Natural killer cell (primary cell): ENCODE results near the gene CCND2. TPM values are rescaled to one million over a fixed set of nuclear protein-coding genes. Genes with fewer than 3 reads are reported as not detected.
A peak's percentile ranks its signal among the peaks of the same experiment; 100 is the strongest.

ENCODE experiments used
- ATAC-seq, 3 donors: fragments of 150-1000 bp in 2 of 3; fragments of 200-7000 bp in 1 of 3; cut with Tn5 transposase; 1 replicate in 1 of 3; 2 replicates in 2 of 3; pipeline ENCODE4 v1.10.0; 2021; ENCODE audit warnings: mild to moderate bottlenecking in 2 of 3, moderate library complexity in 2 of 3
- DNase-seq, 2 donors: peaks; one replicate each; pipeline versions ENCODE4 v3.0.0 to v3.0.0-alpha.2; 2013 to 2021; ENCODE audit warnings: mixed read lengths in 1 of 2
- H3K27ac ChIP-seq: one replicate; pipeline ENCODE4 v1.5.1; 2013; ENCODE audit warnings: mild to moderate bottlenecking, low read length
- H3K27me3 ChIP-seq: one replicate; pipeline ENCODE4 v1.6.1; 2013; ENCODE audit warnings: low read length; ENCODE audit not compliant: control insufficient read depth, insufficient read depth
- H3K36me3 ChIP-seq: one replicate; pipeline ENCODE4 v1.6.1; 2013; ENCODE audit warnings: low read length; ENCODE audit not compliant: control insufficient read depth, insufficient read depth
- H3K4me1 ChIP-seq: one replicate; pipeline ENCODE4 v1.6.1; 2013; ENCODE audit warnings: low read length; ENCODE audit not compliant: control insufficient read depth, insufficient read depth
- H3K4me3 ChIP-seq: one replicate; pipeline ENCODE4 v1.5.1; 2013; ENCODE audit warnings: low read length
- H3K9me3 ChIP-seq: one replicate; pipeline ENCODE4 v1.6.1; 2013; ENCODE audit warnings: low read length; ENCODE audit not compliant: control insufficient read depth, insufficient read depth
- H3K27ac Mint-ChIP-seq, 2 donors: one replicate each; pipeline ENCODE4 v1.8.0; 2022; ENCODE audit warnings: mild to moderate bottlenecking in 2 of 2, mixed read lengths in 2 of 2, moderate library complexity in 1 of 2
- H3K27me3 Mint-ChIP-seq, 2 donors: one replicate each; pipeline ENCODE4 v1.8.0; 2022; ENCODE audit warnings: low read depth in 2 of 2, mixed read lengths in 2 of 2
- H3K36me3 Mint-ChIP-seq: one replicate; pipeline ENCODE4 v1.8.0; 2022; ENCODE audit warnings: mixed read lengths
- H3K4me1 Mint-ChIP-seq, 2 donors: one replicate each; pipeline ENCODE4 v1.8.0; 2022; ENCODE audit warnings: mixed read lengths in 2 of 2
- H3K4me3 Mint-ChIP-seq: one replicate; pipeline ENCODE4 v1.8.0; 2022; ENCODE audit warnings: mild to moderate bottlenecking, moderate library complexity, mixed read lengths
- H3K9me3 Mint-ChIP-seq, 2 donors: one replicate each; pipeline ENCODE4 v1.8.0; 2022; ENCODE audit warnings: mixed read lengths in 2 of 2
- WGBS: methylation state at CpG from one replicate; pipeline ENCODE4 v1.1.7; 2013; ENCODE audit warnings: missing lambda C conversion rate; ENCODE audit not compliant: insufficient coverage; 5-methylcytosine and 5-hydroxymethylcytosine counted together
- intact Hi-C: fragments of 100-400 bp; cut with micrococcal nuclease; formaldehyde crosslinking; loops from one replicate; pipeline ENCODE4 v1.14.2; 2022
- total RNA-seq, 4 donors: library from RNA; stranded (reverse); fragments of 120-200 nt in 1 of 4; gene quantifications; one replicate each; pipeline versions ENCODE4 v1.2.3 to v1.2.4, GENCODE V29; 2013 to 2022
- TF ChIP-seq, protein P1 (sequence below): fragments of 200-600 bp; IDR thresholded peaks from one replicate; pipeline ENCODE4 v1.8.0; 2022; ENCODE audit warnings: antibody characterized with exemption

The CCND2 gene
- total RNA-seq, 3 donors from 2014 or later (not counting 1 experiment from before 2014, with no cell fraction given): 164 to 247 (median 228) TPM

DNA sequence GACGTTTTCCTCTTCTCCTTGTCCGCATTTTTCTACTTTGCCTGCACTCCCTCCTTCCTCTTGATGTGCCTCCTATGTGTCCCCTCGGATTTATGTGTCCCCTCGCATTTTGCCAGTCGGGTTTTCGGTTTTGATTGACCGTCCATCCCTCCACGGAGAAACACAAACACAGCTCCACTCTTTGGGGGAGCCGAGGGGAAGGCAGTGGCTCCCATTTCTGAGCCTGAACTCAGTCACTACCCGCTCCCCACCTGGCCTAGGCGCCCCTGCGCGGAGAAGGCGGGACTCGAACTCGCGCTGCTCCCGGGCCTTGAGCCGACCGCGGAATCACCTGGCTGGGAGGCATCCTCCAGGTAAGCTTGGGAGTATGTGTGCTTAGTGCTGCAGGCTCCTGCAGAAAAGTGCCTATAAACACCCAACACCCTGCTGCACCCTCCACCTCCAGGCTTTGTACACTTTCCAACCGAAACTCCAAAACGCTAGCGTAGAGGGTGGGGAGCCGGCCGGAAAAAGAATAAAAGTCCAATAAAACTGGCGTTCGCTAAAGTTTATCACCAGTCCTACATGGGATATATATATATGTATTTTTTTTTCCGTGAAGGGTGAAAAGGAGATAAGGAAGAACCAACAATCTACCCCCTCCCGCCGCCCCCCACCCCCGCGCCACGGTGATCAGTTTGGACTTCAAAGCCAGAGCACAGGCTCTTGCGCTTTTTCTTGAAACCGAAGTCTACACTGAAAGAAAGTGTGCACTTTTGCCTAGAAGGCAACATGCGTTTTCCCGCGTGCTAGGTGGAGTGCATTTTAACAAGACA, 3.3 kb upstream of the CCND2 start:
- intact Hi-C loops: loop anchor here (5.0 kb wide), 1 partner anchor 398 kb away; the partner anchor contains the start of gene PARP11
- no peaks in the 10 kb centered on the region for H3K9me3 ChIP-seq
- ATAC-seq (no peak), DNase-seq (peak; percentile 43 to 62)
- Mint-ChIP-seq H3K36me3 (no peaks in the 10 kb centered on the region), H3K27ac (peak overlapping the region; percentile 92 to 98), H3K9me3 (no peaks in the 10 kb centered on the region), H3K4me3 (peak overlapping the region; percentile 99), H3K4me1 (peaks cover 27 to 48% of the 10 kb centered on the region in 2 donors), H3K27me3 (peaks cover 0 to 13% of the 10 kb centered on the region in 2 donors)
- H3K4me1 ChIP-seq: peaks cover 45% of the 10 kb centered on the region
- no peaks in the 10 kb centered on the region for H3K36me3 ChIP-seq
- peaks cover 13% of the 10 kb centered on the region for H3K27me3 ChIP-seq
- peak overlapping the region; percentile 93 for H3K27ac ChIP-seq
- TF ChIP-seq, protein P1, sequence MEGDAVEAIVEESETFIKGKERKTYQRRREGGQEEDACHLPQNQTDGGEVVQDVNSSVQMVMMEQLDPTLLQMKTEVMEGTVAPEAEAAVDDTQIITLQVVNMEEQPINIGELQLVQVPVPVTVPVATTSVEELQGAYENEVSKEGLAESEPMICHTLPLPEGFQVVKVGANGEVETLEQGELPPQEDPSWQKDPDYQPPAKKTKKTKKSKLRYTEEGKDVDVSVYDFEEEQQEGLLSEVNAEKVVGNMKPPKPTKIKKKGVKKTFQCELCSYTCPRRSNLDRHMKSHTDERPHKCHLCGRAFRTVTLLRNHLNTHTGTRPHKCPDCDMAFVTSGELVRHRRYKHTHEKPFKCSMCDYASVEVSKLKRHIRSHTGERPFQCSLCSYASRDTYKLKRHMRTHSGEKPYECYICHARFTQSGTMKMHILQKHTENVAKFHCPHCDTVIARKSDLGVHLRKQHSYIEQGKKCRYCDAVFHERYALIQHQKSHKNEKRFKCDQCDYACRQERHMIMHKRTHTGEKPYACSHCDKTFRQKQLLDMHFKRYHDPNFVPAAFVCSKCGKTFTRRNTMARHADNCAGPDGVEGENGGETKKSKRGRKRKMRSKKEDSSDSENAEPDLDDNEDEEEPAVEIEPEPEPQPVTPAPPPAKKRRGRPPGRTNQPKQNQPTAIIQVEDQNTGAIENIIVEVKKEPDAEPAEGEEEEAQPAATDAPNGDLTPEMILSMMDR: no peak
- WGBS: under 1% methylated on average over 34 of the region's 39 CpGs
- H3K4me3 ChIP-seq: peak overlapping the region; percentile 74

DNA sequence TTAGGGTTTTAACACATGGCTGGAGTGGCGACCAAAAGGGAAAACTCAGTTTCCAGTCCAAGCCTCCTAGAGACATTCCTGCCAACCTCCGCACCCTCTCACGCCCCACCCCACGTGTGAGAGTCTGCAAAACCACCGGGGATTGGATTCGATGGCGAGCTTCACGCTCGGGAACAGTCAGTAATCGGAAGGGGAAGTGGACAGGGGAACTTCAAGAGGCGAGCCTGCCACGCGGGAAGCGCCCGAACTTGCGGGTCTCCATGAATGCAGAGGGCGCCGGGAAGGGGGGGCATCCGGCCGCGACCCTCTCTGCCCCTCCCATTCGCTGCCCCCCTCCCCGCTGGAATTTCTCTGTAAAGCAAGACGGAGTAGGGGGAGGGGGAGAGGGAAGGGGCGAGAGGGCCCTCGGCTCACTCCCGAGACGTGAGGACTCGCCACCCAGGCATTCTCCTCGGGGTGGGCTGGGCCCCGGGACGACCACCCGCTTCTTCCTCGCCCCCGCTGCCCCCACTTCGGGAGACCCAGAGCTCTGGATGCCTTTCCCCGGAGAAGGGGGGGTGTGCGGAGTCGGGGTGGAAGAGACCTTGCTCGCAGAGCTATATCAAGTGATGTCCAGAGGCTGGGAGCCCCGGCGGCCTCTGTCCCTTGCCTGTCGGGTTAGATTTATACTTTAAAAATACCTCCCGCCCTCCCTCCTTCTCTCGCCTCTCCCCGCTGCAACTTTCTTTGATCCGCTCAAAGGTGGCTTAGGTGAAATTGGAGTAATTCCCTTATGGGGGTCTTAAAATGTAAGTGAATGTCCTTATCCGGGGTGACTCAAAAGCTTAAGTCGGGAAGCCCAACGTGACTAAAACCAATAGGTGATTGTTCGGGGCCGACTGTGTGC, 2.5 kb upstream of the CCND2 start:
- peaks cover 2% of the 10 kb centered on the region for H3K36me3 ChIP-seq
- H3K4me1 Mint-ChIP-seq: peaks cover 31 to 52% of the 10 kb centered on the region in 2 donors
- H3K27me3 ChIP-seq: peaks cover 13% of the 10 kb centered on the region
- H3K27me3 Mint-ChIP-seq: peaks cover 0 to 8% of the 10 kb centered on the region in 2 donors
- under 1% methylated on average over 45 of the region's 52 CpGs for WGBS
- peaks cover 54% of the 10 kb centered on the region for H3K4me1 ChIP-seq
- H3K27ac ChIP-seq: peak overlapping the region; percentile 93
- peak; percentile 46 to 73 for DNase-seq
- intact Hi-C loops: loop anchor here (5.0 kb wide), 1 partner anchor 399 kb away; the partner anchor contains the start of gene PARP11
- H3K4me3 Mint-ChIP-seq: peak overlapping the region; percentile 99
- H3K4me3 ChIP-seq: peak overlapping the region; percentile 74
- no peak for ATAC-seq
- H3K27ac Mint-ChIP-seq: peak overlapping the region; percentile 92 to 98
- no peaks in the 10 kb centered on the region for H3K9me3 ChIP-seq
- TF ChIP-seq, protein P1: no peak
- H3K9me3 Mint-ChIP-seq: no peaks in the 10 kb centered on the region
- H3K36me3 Mint-ChIP-seq: no peaks in the 10 kb centered on the region

DNA sequence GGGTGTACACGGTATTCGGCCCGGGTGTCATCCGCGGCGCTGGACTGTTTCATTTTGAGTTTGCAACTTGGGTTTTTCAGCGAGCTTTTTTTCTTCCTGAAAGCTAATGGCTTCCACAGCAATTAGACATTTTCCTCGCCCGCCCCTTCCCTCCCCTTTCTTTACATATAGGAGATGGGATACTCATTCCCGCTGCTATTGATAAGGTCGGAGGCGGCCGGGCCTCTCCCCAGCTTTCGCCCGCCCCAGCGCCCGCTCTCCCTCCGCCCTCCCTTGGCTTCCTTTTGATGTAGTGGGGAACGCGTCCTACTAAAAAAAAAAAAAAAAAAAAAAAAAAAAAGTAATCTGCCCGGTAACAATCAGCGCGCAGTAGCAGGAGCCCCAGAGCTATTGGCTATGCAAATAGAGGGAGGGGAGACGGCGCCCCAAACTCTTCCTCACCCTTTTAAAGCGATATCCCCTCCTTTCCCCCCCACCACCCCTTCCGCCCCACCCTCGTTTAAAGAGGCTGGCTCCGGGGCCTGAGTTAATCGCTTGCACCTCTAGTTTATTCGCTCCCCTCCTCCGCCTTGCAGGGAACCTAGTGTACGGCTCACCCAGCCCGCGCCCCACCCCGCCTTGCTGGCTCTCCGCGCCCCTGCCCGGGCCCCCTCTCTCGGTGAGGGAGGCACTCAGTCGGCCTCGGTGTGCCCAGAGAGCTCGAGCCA, 1.7 kb upstream of the CCND2 start:
- H3K4me3 ChIP-seq: peak overlapping the region; percentile 74
- no peaks in the 10 kb centered on the region for H3K9me3 Mint-ChIP-seq
- peaks cover 8% of the 10 kb centered on the region for H3K36me3 ChIP-seq
- under 1% methylated on average over 28 of the region's 43 CpGs for WGBS
- peak; percentile 40 to 69 (median 52) for ATAC-seq
- peak; percentile 72 to 93 for DNase-seq
- no peaks in the 10 kb centered on the region for H3K9me3 ChIP-seq
- peaks cover 13% of the 10 kb centered on the region for H3K27me3 ChIP-seq
- intact Hi-C loops: loop anchor here (1.0 to 5.0 kb wide), 3 partner anchors 71 to 400 kb away; partner anchors contain the start of gene PARP11
- TF ChIP-seq, protein P1: no peak
- peaks cover 0 to 8% of the 10 kb centered on the region in 2 donors for H3K27me3 Mint-ChIP-seq
- peak overlapping the region; percentile 93 for H3K27ac ChIP-seq
- peak overlapping the region; percentile 92 for H3K4me3 Mint-ChIP-seq
- peaks cover 3% of the 10 kb centered on the region for H3K36me3 Mint-ChIP-seq
- peak overlapping the region; percentile 92 to 98 for H3K27ac Mint-ChIP-seq
- H3K4me1 Mint-ChIP-seq: peaks cover 39 to 60% of the 10 kb centered on the region in 2 donors
- H3K4me1 ChIP-seq: peaks cover 62% of the 10 kb centered on the region
